K562 (cell line): Measurements from ENCODE around the gene RNASE8. TPM values are rescaled to one million over a fixed set of nuclear protein-coding genes. Genes with fewer than 3 reads are reported as not detected.
A peak's percentile ranks its signal among the peaks of the same experiment; 100 is the strongest.

Source experiments
- ARID4B ChIP-seq: sonication (generic); formaldehyde crosslinking; IDR thresholded peaks from 2 replicates; pipeline ENCODE4 v1.8.0; 2022; ENCODE audit warnings: mild to moderate bottlenecking, missing genetic modification reagents
- DEAF1 ChIP-seq: fragments of 450-650 bp; formaldehyde crosslinking; IDR thresholded peaks from 2 replicates; pipeline ENCODE4 v1.4.0; 2020; ENCODE audit warnings: mild to moderate bottlenecking, moderate library complexity
- POU5F1 ChIP-seq: fragments of 150-350 bp; IDR thresholded peaks from 2 replicates; pipeline ENCODE4 v1.6.1; 2014; ENCODE audit warnings: borderline replicate concordance, low read length, low read depth, mild to moderate bottlenecking; ENCODE audit not compliant: partially characterized antibody
- ZNF639 ChIP-seq, 2 experiments: fragments of 200-800 bp in 1 of 2; sonication (Bioruptor generic) in 1 of 2; sonication (generic) in 1 of 2; formaldehyde crosslinking in 1 of 2; IDR thresholded peaks in 1 of 2; conservative IDR thresholded peaks in 1 of 2; 2 replicates each; pipeline versions ENCODE4 v1.5.0 to v1.6.1; 2016 to 2020; ENCODE audit warnings: missing compliant biosample characterization in 1 of 2, missing genetic modification characterization in 1 of 2, missing genetic modification reagents in 1 of 2
- polyA plus RNA-seq, 8 experiments: library from polyadenylated mRNA; depleted of rRNA in 4 of 8; stranded (reverse) in 5 of 8; unstranded in 3 of 8; fragments of >200 nt; fragmentation: Nextera tagmentation in 2 of 8; fragmentation: Illumina TruSeq in 1 of 8; extraction: Ambion mirVana in 2 of 8; extraction: Trizol in 1 of 8; gene quantifications; 2 replicates each; pipeline versions ENCODE4 v1.2.1 to v1.2.3, GENCODE V29; 2011 to 2014; ENCODE audit warnings: inconsistent platforms in 1 of 8, missing spikeins in 1 of 8
- total RNA-seq, 7 experiments: library from RNA; depleted of rRNA in 6 of 7; stranded (reverse); fragments of >200 nt in 6 of 7; fragmentation: Illumina TruSeq in 2 of 7; extraction: Trizol in 2 of 7; gene quantifications; 2 replicates each; pipeline versions ENCODE4 v1.2.1 to v1.2.3, GENCODE V29; 2011 to 2021; ENCODE audit warnings: low replicate concordance in 1 of 7

RNASE8 gene
- total and polyA plus RNA-seq, 9 of the 15 experiments (the other 6 are each of a cell fraction or from before 2014, with no cell fraction given): not detected

GRCh38 chr14:21014761-21015190, 42.8 kb upstream of the RNASE8 start (continued):
- TF ChIP-seq ARID4B (no peak), ZNF639 (CRISPR knock-in tag; conservative IDR thresholded peaks at IDR 0.05 in 1 of 2, IDR thresholded peaks at IDR 0.05 in 1 of 2) (no peak), POU5F1 (no peak), DEAF1 (CRISPR knock-in tag) (peak; percentile 90)
